Activated CD4-positive, alpha-beta T cell treated with anti-CD3 and anti-CD28 coated beads, Interleukin-2, amount 50 U/mL, for 16 hours (primary cell): ENCODE measurements around the gene CEP350.
"Not testable (repeated sequence)": the region's sequence is repeated elsewhere in the genome, so short reads cannot be mapped to it uniquely, and the experiment has no call there.

ENCODE experiments used
- DNase-seq: peaks from one replicate; pipeline ENCODE4 v3.0.0-alpha.2; 2020

Gene CEP350

DNA sequence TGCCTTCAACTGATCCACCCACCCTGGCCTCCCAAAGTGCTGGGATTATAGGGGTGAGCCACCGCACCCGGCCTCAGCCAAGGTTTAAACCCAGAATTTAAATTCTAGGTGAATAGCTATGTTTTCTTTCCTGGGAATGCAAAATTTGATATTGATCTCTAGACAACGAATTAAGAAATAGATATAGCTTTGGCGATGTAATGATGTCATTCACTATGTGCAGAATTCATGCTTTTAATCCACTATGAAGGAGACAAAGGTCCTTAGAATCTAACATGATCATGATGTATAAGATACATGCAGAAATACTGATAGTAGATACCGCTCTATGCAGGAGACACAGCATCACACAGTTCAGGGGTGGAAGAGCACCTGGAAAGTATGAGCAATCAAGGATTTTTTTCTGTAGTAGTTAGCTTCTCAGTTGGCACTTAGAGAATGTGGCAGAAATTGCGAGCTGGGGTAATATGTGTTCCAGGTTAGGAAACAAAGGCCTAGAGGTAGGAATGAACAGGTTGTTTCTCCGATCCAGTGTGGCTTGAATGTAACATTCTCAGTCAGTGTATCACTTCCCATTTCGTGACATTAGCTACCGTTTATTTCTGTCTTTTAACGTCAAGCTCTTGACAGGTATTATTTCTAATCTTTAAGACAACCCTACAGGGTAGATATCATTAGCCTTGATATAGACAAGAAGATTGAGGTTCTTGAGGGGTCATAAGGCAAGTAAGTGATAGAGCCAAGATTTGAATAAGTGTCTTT is 3.0 kb upstream of the CEP350 start:
- no peak for DNase-seq

DNA sequence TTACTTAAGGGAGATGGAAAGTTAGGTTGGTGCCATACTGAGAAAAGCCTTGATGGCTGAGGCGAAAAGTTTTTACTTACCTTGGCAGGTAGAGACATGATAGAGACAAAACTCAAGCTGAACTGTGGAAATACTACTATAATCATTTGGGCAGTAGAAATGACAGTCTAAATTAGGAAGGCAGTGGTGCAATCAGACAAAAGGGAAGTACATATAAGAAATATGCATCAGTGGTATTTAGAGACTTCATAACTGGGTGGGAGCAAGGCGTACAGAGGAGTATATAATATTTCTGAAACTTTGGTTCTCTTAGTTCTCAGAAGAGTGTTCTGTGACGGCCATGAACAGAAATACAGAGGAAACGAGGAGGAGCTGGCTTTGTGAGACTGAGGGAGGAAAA is 2.4 kb upstream of the CEP350 start:
- no peak for DNase-seq

DNA sequence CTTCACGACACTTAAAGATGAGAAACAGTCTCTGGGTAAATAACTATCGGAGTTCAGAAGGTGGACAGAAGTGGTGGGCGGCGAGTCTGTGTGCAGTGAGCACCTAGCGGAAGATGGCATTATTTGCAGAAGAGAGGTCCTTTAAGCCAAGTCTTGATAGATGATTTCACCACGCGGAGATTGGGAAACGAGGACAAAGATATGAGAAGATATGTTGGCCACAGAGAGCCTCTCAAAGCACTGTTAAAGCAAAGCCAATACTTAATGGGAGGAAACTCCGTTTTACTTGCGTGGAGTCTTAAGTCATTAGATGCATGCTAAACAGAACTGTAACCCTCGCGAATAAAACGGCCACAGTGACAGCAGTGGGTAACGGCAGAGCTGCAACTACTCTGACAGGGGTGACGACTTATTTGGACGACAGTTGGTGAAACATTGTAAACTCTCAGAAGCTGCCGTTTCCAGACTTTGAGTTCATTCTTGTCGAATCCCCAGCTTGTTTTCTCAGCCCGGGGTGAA is 577 bp upstream of the CEP350 start:
- DNase-seq, result peak; percentile 58

DNA sequence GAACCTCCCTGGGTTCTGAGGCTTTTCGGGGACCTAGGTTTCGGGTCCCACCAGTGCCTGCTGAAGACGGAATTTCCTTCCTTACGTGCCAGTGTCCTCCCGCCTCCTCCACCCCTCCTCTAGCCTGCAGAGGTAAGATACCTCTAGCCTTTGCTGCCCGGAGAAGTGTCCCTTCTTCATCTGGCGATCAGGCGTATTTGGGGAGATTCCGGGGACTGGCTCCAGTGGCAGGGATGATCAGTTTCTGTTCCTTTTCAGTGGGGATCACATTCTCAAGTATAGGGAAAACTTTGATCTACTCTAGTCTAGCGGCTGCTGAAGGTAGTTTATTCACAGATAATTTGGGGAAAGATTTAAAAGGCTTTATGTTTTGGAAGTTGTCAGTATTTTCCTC is 674 bp downstream of the CEP350 start:
- DNase-seq, result no peak

DNA sequence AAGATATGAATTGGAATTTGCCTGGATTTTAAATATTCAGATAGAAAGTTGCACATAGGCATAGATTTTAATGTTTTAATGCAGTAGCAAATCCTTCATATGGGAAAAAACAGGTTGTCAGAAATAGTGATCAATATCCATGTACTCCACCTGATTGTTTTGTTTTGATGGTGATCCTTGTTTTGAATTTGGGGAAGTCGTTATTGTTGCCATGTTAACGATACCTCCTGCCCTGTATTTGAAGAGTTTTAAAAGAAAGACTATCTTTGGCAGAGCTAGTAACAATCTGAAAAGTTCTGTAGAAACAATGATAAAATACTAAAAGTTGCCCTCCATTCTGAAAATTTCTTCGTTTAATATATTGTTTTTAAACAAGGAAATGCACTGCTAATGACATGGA is 1.1 kb downstream of the CEP350 start:
- DNase-seq, result no peak

DNA sequence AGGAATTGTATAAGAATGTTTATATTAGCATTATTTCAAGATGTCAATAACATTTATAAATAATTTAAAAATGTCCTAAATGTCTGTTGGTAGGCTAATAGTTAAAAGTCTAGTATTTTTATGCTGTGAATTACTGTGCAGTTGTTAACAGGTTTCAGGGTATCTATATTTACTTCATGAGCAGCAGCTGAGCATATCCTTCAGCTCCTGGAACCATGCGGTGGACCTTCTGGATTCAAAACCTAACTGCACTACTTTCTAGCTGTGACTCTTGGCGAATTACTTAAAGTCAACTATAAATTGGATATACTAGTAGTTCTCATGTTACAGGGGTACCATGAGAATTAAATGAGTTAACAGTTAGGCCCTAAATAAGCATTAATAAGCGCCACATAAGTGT is 3.7 kb downstream of the CEP350 start:
- DNase-seq, result no peak

DNA sequence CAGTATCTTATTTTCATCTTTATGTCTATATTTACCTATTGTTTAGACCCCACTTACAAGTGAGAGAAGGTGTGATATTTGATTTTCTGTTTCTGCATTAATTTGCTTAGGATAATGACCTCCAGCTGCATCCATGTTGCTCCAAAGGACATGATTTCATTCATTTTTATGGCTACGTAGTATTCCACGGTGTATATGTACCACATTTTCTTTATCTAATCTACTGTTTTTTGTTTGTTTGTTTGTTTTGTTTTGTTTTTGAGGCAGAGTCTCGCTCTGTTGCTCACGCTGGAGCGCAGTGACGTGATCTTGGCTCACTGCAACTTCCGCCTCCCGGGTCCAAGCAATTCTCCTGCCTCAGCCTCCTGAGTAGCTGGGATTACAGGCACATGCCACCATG is 7.6 kb downstream of the CEP350 start:
- DNase-seq, result not testable (repeated sequence)

DNA sequence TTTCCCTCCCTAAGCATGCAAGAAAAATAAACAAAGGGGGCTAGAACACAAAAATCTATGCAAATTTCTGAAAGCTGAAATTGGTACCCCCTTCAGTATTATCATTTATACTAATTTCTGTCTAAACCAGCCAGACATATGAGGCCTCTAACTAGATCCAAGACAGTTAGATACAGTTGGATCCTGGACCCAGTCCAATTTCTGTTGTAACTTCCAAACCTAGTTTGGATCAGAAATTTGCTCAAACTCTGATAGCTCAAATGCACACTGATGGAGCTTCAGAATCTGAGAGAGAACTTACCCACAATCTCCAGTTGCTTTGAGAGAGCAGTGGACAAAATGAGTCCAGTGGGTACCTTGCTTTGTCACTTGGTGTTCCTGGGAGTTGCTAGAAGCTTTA is 11.9 kb downstream of the CEP350 start:
- no peak for DNase-seq

DNA sequence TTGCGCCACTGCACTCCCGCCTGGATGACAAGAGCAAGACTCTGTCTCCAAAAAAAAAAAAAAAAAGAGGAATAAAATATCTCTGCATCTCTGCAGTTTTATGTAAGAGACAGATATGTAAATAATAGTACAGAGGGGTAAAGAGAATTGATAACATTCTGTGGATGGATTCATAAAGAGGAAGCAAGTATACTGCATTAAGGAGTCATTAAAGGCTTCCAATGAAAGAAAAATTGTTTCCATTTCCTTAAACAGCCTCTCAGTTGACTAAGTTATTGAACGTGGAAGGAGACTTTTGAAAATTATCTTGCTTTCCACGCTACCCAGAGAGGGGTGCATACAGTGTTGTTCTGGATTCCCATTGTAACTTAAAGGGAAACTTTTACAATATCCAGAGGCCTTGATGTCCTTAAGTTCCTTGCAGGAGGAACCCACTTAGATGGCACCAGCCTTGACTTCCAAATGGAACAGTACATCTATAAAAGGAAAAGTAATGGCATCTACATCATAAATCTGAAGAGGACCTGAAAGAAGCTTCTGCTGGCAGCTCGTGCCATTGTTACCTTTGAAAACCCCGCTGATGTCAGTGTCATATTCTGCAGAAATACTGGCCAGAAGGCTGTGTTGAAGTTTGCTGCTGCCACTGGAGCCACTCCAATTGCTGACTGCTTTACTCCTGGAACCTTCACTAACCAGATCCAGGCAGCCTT is 13.8 kb downstream of the CEP350 start:
- no peak for DNase-seq

DNA sequence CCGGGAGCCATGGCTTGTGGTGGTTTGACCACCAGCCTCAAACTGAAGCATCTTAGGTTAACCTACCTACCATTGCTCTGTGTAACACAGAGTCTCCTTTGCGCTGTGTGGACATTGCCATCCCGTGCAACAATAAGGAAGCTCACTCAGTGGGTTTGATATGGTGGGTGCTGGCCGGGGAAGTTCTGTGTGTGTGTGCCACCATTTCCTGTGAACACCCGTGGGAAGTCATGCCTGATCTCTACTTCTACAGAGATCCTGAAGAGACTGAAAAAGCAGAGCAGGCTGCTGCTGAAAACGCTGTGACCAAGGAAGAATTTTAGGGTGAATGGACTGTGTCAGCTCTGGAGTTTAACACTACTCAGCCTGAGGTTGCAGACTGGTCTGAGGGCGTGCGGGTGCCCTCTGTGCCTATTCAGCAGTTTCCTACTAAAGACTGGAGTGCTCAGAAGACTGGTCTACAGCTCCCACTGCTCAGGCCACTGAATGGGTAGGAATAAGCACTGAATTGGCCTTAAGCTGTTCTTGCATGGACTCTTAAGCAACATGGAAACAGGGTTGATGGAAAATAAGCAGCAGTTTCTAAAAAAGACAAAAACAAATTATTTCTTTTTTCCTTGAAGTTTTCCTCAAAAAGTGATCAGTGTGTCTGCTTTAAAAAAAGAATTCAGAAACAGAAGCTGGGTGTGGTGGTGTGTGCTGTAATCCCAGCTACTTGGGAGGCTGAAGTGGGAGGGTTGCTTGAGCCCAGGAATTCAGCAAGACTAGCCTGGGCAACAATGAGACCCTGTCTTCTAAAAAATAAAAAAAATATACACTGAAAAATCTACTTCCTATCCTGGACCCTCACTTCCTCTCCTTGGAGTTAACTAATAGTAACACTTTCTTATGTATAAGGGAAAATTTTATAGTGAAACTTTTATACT is 14.6 kb downstream of the CEP350 start:
- no peak for DNase-seq

DNA sequence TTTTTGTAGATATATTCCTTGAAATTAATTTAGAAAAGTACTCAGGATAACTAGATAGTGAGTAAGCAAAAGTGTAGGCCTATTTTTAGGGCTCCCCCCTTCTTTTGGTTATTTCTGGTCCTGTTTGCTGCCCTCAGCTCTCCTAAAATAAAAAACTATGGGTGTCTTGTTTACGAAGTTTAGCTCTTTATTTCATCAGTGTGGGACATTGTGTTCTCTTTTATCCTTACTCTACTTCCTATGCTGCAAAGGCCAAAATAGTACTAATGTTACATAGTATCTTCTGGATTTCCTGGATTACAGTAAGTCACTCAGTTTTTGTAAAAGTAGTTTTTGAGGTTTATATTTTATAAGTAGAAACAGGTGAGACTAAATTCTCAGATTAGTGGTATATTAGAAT is 15.4 kb downstream of the CEP350 start:
- DNase-seq, result no peak

DNA sequence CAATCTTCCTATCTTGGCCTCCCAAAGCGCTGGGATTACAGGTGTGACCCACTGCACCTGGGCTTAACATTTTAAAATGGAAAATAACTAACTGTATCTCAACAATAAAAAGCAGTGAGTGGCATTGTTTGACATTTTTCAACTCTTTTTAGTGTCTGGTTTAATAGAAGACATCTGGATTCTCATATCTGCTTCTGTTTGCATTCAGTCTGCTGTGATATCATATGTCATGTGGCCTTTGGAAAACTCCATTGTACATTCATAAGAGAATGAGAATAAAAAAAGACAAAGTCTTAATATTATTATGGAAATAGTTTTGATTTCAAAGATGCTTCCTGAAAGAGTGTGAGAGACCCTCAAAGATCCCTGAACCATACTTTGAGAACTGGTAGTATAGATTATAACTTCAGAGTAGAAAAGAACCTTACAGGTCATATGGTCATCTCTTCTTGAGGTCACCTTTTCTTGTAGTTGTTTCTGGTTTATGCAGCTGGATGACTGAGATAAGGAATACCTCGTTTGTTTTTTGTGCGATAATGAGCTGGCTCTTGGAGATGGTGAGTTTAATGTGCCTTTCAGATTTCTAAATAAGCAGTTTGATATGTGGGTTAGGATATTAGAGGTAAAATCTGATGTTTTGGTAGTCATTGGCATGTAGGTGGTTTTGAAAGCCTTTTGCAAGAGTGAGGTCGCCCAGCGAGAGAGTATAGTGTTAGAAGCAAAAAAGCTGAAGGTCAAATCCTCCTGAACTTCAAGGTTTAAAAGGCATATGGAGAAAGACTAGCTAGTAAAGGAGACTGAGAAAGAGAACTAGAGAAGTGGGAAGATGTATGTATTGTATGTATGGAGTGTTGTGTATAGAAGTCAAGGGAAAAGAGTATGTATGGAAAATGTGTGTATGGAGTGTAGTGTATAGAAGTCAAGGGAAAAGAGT is 17.2 kb downstream of the CEP350 start:
- no peak for DNase-seq

DNA sequence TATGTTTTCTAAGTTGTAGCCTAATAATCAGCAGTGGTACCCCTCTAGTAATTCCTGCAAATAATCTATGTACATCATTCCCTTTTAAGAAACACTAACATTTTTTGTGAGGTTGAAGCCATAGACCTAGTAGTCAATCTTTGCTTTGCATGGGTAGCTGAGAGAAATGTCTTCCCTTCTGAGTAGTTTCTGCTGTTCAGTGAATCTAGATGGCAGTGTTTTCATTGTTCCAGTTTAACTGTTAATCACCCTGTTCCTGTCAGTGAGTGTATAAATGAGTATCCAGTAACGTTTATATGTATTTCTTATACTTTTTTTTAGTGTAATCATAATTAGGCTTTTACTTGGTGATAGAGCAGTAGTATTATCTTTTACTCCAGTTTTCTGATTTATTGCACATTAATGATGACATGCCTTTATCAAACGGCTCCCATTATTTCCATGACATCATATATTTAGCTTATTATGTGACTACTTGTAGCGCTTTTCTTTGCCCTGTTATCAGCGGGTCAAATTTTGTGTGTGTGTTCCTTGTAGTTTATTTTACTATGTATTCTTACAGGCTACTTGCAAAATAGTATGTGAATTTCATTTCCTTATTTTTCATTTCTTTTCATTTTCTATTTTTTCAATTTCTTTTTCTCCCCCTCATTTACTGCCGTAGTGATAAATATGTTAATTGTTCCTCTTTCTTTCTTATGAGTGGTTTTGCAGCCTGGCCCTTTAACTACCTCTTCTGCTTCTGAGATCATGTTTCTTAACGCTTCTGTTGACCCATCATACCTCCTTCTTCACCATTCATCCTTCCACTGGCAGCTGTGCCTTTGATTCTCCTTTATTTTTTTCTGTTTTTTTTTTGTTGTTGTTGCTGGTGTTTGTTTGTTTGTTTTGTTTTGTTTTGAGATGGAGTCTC is 18.8 kb downstream of the CEP350 start:
- DNase-seq, result no peak

DNA sequence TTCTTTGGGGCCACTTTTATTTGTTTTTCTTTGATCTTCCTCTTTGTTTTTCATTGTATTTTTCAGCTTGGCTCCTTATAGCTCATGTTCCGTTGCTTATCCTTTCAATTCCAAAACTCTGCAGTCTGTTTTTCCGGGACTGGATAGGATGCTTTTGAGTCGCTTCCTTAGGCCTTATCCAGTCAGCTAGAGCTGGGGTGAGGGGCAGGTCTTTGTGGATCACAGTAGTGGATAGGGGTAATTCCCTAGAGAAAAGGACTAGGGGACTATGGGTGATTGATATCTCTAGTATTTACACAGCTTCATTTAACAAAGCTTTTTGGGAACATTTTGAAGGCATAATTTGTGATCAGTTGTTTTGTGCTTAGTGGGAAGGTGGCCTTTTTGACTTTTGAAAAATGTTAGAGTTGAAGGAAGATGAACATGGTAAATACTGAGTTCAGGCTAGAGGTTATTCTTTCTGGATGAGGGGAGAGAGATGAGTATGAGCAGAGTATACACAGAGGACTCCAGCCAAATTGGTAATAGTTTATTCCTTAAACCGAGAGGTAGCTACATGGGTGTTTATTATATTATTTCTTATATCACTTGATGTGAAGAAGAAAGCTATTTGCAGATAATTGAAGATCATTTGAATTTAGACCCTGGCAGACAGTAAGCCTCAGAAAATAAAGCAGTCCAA is 22.5 kb downstream of the CEP350 start:
- no peak for DNase-seq

DNA sequence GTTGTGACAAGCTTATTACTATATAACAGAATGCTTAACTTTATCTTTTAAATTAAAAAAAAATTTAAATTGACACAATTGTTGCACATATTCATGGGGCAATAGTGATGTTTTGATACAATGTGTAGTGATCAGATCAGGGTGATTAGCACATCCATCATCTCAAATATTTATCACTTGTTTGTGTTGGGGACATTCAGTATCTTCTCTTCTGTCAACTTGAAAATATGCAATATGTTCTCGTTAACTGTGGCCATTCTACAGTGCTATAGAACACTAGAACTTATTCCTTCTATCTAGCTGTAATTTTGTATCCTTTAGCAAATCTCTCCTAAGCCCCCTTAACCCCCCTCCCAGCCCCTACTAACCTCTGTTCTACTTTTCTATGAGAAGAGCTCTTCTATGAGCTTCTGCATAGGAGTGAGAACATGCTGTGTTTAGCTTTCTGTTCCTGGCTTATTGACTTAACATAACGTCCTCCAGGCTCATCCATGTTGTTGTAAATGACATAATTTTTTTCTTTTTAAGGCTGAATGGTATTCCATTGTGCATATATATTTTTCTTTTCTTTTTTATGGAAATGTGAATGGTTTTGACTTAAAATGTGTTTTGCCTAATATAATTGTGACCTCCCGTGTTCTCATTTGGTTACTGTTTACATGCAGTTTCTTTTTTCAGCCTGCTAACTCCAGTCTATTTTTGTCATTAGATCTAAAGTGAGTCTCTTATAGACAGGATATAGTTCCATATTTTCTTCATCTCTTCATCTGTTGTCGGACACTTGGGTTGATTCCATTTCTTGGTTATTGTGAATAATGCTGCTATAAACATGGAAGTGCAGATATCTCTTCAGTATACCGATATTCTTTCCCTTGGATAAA is 23.8 kb downstream of the CEP350 start:
- no peak for DNase-seq

DNA sequence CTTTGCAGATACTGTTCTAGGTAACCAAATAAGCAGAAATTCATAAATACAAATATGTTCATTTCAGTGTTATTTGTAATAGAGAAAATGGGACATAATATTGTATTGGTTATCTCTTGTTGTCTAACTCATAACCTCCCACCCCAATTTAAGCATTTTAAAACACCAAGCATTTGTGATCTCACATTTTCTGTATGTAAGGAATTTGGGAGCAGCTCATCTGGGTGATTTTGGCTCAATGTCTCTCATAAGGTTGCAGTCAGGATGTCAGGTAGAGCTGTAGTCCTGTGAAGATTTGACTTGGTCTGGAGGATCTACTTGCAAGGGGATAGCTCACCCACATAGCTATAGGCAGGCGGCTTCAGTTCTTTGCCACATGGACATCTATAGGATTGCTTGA is 29.5 kb downstream of the CEP350 start:
- DNase-seq, result no peak

DNA sequence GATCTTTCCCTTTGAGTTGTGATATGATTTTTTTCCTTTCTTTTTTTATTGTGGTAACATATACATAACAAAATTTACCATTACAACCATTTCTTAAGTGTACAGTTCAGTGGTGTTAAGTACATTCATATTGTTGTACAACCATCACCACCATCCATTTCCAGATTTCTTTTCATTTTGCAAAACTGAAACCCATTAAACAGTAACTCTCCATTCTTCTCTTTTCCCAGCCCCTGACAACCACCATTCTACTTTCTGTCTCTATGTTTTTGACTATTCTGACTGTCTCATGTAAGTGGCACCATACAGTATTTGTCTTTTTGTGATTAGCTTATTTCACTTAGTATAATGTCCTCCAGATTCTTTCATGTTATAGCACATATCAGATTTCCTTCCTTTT is 30.3 kb downstream of the CEP350 start:
- no peak for DNase-seq

DNA sequence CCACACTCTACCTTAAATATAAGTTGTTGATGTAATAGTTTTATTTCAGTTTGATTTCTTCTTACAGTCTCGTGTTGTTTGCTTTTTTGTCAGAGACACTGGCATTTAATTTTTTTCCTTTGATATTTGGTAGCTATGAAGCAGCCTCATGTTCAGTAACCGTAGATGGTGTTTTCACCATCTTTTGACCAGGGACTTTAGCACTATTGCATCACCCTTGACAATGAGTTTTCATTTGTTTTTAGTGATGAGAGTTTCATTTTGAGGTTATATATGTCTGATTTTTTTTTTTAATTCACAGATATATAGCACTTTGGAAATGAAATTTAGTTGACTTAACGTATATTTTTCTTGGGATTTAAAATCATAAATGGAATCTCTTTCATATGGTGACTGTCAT is 36.2 kb downstream of the CEP350 start:
- DNase-seq, result no peak

DNA sequence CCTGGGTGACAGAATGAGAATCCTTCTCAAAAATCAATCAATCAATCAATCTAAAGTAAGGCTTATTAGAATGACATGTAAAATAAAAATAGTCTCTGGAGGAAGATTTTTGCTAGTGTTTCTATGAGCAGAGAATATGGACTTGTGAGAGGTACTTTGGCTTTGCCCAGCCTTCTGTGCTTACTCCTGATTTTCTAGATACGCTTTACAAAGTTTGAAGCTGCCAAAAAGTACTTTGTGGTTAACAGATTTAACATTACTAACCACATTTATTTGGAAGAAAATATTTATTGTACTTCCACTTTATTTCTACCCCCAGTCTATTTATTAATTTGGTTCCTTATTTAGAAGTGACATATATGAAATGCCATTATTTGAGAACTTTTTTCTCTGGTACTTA is 41.0 kb downstream of the CEP350 start:
- no peak for DNase-seq
